ENCODE data around the gene AKAP12. TPM values are rescaled to one million over a fixed set of nuclear protein-coding genes. Genes with fewer than 3 reads are reported as not detected.

Gene AKAP12
- total and polyA plus RNA-seq, 2 donors (not counting 1 experiment from before 2014, with no cell fraction given) = 0.04 to 0.22 TPM

DNA sequence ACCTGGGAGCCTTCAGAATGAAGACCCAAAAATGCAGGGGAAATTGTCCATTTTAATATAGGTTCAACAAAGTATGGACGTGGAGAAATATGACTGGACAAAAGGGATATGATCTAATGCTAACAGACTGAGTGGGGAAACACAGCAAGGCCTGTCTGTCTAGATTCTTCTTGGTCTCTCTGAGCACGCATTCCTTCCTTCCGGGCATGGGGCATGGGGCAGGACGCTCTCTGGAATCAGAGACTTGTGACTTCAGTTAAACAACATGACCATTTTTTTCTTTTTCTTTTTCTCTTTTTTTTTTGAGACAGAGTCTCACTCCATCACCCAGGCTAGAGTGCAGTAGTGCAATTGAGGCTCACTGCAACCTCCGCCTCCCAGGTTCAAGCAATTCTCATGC, 119.7 kb downstream of the AKAP12 start:
- Mint-ChIP-seq H3K27ac (no peak overlapping the region), H3K4me1 (no peaks in the 10 kb centered on the region), H3K27me3 (no peaks in the 10 kb centered on the region), H3K9me3 (ENCODE audit: insufficient read depth) (no peaks in the 10 kb centered on the region), H3K4me3 (no peak overlapping the region)
- no peak overlapping the region for H3K9ac ChIP-seq (ENCODE audit: low read length)
- no peaks in the 10 kb centered on the region for H3K4me1 ChIP-seq (ENCODE audit: control insufficient read depth in 2 of 2, insufficient read depth in 2 of 2, low read length in 2 of 2)
- DNase-seq (no peak), ATAC-seq (ENCODE audit: low read depth) (no peak)
- H2AFZ ChIP-seq (ENCODE audit: insufficient read depth, low read depth, low read length, poor library complexity, severe bottlenecking) = no peak overlapping the region
- no peak overlapping the region for H3K4me3 ChIP-seq (ENCODE audit: control extremely low read depth in 1 of 5, extremely low read depth in 1 of 5, insufficient read depth in 1 of 5, low read depth in 2 of 5, low read length in 4 of 5)
- CTCF ChIA-PET = interaction anchor here (1.2 kb wide), 1 partner anchor 34 kb away, joined by 3 read pairs; no protein-coding TSS in a partner anchor
- H3K9me3 ChIP-seq (ENCODE audit: control extremely low read depth in 1 of 3, control insufficient read depth in 2 of 3, insufficient read depth in 1 of 3, low read length in 2 of 3) = no peaks in the 10 kb centered on the region
- H3K4me2 ChIP-seq (replicated peaks; ENCODE audit: low read depth, low read length, poor library complexity, severe bottlenecking) = no peak overlapping the region
- intact Hi-C loops (cut with micrococcal nuclease) = no loop called here
- no peaks in the 10 kb centered on the region for H4K20me1 ChIP-seq (ENCODE audit: control insufficient read depth, insufficient read depth, low read length, poor library complexity, severe bottlenecking)
- WGBS (ENCODE audit: insufficient coverage) = 100% methylated on average over 5 of the region's 5 CpGs
- no peaks in the 10 kb centered on the region for H3K79me2 ChIP-seq (ENCODE audit: control insufficient read depth, insufficient read depth, low read length)
- no peak for TF ChIP-seq EZH2 (IDR thresholded peaks at IDR 0.05; ENCODE audit: borderline replicate concordance, insufficient read depth, low read depth, low read length, poor library complexity, severe bottlenecking)
- TF ChIP-seq, protein P1, sequence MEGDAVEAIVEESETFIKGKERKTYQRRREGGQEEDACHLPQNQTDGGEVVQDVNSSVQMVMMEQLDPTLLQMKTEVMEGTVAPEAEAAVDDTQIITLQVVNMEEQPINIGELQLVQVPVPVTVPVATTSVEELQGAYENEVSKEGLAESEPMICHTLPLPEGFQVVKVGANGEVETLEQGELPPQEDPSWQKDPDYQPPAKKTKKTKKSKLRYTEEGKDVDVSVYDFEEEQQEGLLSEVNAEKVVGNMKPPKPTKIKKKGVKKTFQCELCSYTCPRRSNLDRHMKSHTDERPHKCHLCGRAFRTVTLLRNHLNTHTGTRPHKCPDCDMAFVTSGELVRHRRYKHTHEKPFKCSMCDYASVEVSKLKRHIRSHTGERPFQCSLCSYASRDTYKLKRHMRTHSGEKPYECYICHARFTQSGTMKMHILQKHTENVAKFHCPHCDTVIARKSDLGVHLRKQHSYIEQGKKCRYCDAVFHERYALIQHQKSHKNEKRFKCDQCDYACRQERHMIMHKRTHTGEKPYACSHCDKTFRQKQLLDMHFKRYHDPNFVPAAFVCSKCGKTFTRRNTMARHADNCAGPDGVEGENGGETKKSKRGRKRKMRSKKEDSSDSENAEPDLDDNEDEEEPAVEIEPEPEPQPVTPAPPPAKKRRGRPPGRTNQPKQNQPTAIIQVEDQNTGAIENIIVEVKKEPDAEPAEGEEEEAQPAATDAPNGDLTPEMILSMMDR (IDR thresholded peaks at IDR 0.05) = no peak
- peaks cover 0 to 15% of the 10 kb centered on the region in 2 experiments for H3K36me3 ChIP-seq (replicated peaks in 1 of 2; ENCODE audit: control extremely low read depth in 1 of 2, control insufficient read depth in 1 of 2, extremely low read depth in 1 of 2, insufficient read depth in 2 of 2, low read length in 1 of 2)
- H3K27me3 ChIP-seq (replicated peaks in 1 of 4; ENCODE audit: control extremely low read depth in 1 of 4, control insufficient read depth in 3 of 4, insufficient read depth in 4 of 4, low read length in 3 of 4) = no peaks in the 10 kb centered on the region
- POLR2A ChIA-PET = no interaction called here
- H3K27ac ChIP-seq (ENCODE audit: low read length in 2 of 2) = no peak overlapping the region

DNA sequence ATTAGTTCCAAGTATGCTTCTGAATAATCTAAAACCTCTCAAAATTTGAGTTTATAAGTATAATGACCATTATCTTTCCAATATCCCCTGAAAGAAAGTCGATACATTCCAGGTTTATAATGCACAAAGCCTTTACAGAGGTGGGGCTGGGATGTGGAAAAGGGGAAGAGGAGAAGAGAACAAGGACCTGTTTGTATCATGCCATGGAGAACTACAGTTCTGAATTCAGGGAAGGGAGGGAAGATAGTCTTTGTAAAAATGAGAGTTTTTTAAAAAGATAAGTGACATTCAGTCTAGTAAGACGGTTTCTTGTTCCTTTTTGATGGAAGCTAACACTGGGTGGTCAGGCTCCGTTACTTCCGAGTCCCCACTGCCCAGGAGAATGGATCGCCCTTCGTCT, 125.5 kb downstream of the AKAP12 start:
- Mint-ChIP-seq H3K27ac (no peak overlapping the region), H3K4me3 (no peak overlapping the region), H3K27me3 (no peaks in the 10 kb centered on the region), H3K9me3 (ENCODE audit: insufficient read depth) (no peaks in the 10 kb centered on the region), H3K4me1 (no peaks in the 10 kb centered on the region)
- WGBS (ENCODE audit: insufficient coverage) = 96% methylated on average over 6 of the region's 6 CpGs
- POLR2A ChIA-PET = no interaction called here
- no peak for ATAC-seq (ENCODE audit: low read depth)
- peaks cover 5% of the 10 kb centered on the region for H3K79me2 ChIP-seq (ENCODE audit: control insufficient read depth, insufficient read depth, low read length)
- CTCF ChIA-PET = interaction anchor here (2.3 kb wide), 1 partner anchor 41 kb away, joined by 6 read pairs; no protein-coding TSS in a partner anchor
- H3K27me3 ChIP-seq (replicated peaks in 1 of 4; ENCODE audit: control extremely low read depth in 1 of 4, control insufficient read depth in 3 of 4, insufficient read depth in 4 of 4, low read length in 3 of 4) = no peaks in the 10 kb centered on the region
- peaks cover under 1% of the 10 kb centered on the region for H4K20me1 ChIP-seq (ENCODE audit: control insufficient read depth, insufficient read depth, low read length, poor library complexity, severe bottlenecking)
- intact Hi-C loops (cut with micrococcal nuclease) = no loop called here
- no peak overlapping the region for H2AFZ ChIP-seq (ENCODE audit: insufficient read depth, low read depth, low read length, poor library complexity, severe bottlenecking)
- TF ChIP-seq EZH2 (IDR thresholded peaks at IDR 0.05; ENCODE audit: borderline replicate concordance, insufficient read depth, low read depth, low read length, poor library complexity, severe bottlenecking) = no peak
- TF ChIP-seq, protein P1 (IDR thresholded peaks at IDR 0.05) = no peak
- no peak for DNase-seq
- H3K27ac ChIP-seq (ENCODE audit: low read length in 2 of 2) = no peak overlapping the region
- no peaks in the 10 kb centered on the region for H3K9me3 ChIP-seq (ENCODE audit: control extremely low read depth in 1 of 3, control insufficient read depth in 2 of 3, insufficient read depth in 1 of 3, low read length in 2 of 3)
- no peak overlapping the region for H3K4me3 ChIP-seq (ENCODE audit: control extremely low read depth in 1 of 5, extremely low read depth in 1 of 5, insufficient read depth in 1 of 5, low read depth in 2 of 5, low read length in 4 of 5)
- no peak overlapping the region for H3K9ac ChIP-seq (ENCODE audit: low read length)
- H3K4me1 ChIP-seq (ENCODE audit: control insufficient read depth in 2 of 2, insufficient read depth in 2 of 2, low read length in 2 of 2) = no peaks in the 10 kb centered on the region
- H3K36me3 ChIP-seq (replicated peaks in 1 of 2; ENCODE audit: control extremely low read depth in 1 of 2, control insufficient read depth in 1 of 2, extremely low read depth in 1 of 2, insufficient read depth in 2 of 2, low read length in 1 of 2) = peaks cover 0 to 47% of the 10 kb centered on the region in 2 experiments
- no peak overlapping the region for H3K4me2 ChIP-seq (replicated peaks; ENCODE audit: low read depth, low read length, poor library complexity, severe bottlenecking)

Measured in B cell (primary cell).